Muscle of arm (tissue), 12 donors: ENCODE data around the gene ACTN1. TPM values are rescaled to one million over a fixed set of nuclear protein-coding genes. Genes with fewer than 3 reads are reported as not detected.
"Not testable (repeated sequence)": the region's sequence is repeated elsewhere in the genome, so short reads cannot be mapped to it uniquely, and the experiment has no call there.

Experiments
- DNase-seq: peaks from one replicate; pipeline ENCODE4 v3.0.0-alpha.2; 2013
- polyA plus RNA-seq, 12 donors: library from polyadenylated mRNA; unstranded; fragments of 120-200 nt; gene quantifications; one replicate each; pipeline ENCODE4 v1.2.1, GENCODE V29; 2013; ENCODE audit not compliant: insufficient read length in 12 of 12

ACTN1 gene
- polyA plus RNA-seq, 12 donors: 36.6 to 76.0 (median 44.0) TPM; not detected in 1

GRCh38 chr14:68866991-68867533 is 112.0 kb downstream of the ACTN1 start:
- no peak for DNase-seq

GRCh38 chr14:68865542-68865941 is 113.6 kb downstream of the ACTN1 start:
- no peak for DNase-seq

- no peak for DNase-seq
Observed at GRCh38 chr14:68864361-68864750, 114.7 kb downstream of the ACTN1 start.

GRCh38 chr14:68863610-68864360 is 115.3 kb downstream of the ACTN1 start:
- no peak for DNase-seq

GRCh38 chr14:68862954-68863594 is 116.0 kb downstream of the ACTN1 start:
- DNase-seq: peak; percentile 82

GRCh38 chr14:68860771-68861170 is 118.3 kb downstream of the ACTN1 start:
- no peak for DNase-seq

- no peak for DNase-seq
Observed at GRCh38 chr14:68857516-68858070, 121.5 kb downstream of the ACTN1 start.

- no peak for DNase-seq
Observed at GRCh38 chr14:68856572-68856971, 122.5 kb downstream of the ACTN1 start.

- no peak for DNase-seq
Observed at GRCh38 chr14:68854421-68854820, 124.7 kb downstream of the ACTN1 start.

- no peak for DNase-seq
Observed at GRCh38 chr14:68853749-68854148, 125.4 kb downstream of the ACTN1 start.

GRCh38 chr14:68852493-68852892 is 126.6 kb downstream of the ACTN1 start:
- DNase-seq: not testable (repeated sequence)

GRCh38 chr14:68851078-68851477 is 128.0 kb downstream of the ACTN1 start:
- no peak for DNase-seq

- DNase-seq: no peak
Observed at GRCh38 chr14:68849416-68849815, 129.7 kb downstream of the ACTN1 start.

GRCh38 chr14:68848253-68848652 is 130.8 kb downstream of the ACTN1 start:
- no peak for DNase-seq

GRCh38 chr14:68847640-68848039 is 131.5 kb downstream of the ACTN1 start:
- not testable (repeated sequence) for DNase-seq

- DNase-seq: no peak
Observed at GRCh38 chr14:68846466-68846865, 132.6 kb downstream of the ACTN1 start.

GRCh38 chr14:68844210-68844545 is 134.9 kb downstream of the ACTN1 start:
- DNase-seq: no peak

- DNase-seq: peak; percentile 86
Observed at GRCh38 chr14:68843471-68844209, 135.5 kb downstream of the ACTN1 start.

GRCh38 chr14:68842298-68842697 is 136.8 kb downstream of the ACTN1 start:
- no peak for DNase-seq

GRCh38 chr14:68841016-68841809 is 137.9 kb downstream of the ACTN1 start:
- no peak for DNase-seq

- no peak for DNase-seq
Observed at GRCh38 chr14:68840454-68840853, 138.6 kb downstream of the ACTN1 start.
